SHP77 (cell line): Measurements from ENCODE around the gene SIGLEC9.
"Not testable (repeated sequence)": the region's sequence is repeated elsewhere in the genome, so short reads cannot be mapped to it uniquely, and the experiment has no call there.

Experiments
- DNase-seq, 2 experiments: peaks; one replicate each; lab custom pipeline; 2025; lab: John Stamatoyannopoulos, UW

Gene SIGLEC9

DNA sequence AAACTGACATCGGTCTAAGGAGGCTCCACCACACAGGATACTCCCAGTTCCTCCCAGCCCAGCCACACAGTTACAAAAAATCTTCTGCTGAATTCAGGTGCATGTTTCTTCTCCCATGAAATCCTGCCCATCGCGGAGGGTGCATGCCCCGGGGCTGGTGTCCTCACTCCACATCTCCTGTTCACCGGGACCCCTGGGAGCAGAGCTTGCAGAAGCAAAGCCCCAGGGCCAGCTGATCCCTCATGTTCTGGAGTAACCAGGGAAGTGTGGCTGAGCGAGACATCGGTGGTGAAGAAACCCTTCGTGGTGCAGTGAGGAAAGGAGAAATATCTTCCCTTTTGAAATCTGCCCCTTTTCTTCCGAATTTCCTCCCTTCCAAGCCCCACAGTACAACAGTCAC, 904 bp upstream of the SIGLEC9 start:
- no peak for DNase-seq

DNA sequence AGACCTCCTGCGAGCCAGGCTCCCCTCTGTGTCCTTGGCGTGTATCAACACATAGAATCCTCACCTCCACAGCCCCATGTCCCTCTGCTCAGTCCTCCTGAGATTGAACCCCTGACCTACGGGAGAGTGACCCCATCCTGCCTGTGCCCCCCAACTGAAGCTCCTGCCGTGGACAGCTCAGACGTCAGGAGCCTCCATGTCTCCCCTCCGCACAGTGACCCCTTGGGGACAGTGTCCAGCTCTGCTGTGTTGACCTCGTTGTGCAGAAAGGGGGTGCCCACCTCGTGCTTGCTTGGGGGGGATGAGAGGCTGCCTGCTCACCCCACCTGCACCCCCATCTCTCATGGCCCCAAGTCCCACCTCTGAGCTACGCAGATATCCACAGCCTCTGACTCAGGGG, 490 bp upstream of the SIGLEC9 start:
- DNase-seq, result no peak

DNA sequence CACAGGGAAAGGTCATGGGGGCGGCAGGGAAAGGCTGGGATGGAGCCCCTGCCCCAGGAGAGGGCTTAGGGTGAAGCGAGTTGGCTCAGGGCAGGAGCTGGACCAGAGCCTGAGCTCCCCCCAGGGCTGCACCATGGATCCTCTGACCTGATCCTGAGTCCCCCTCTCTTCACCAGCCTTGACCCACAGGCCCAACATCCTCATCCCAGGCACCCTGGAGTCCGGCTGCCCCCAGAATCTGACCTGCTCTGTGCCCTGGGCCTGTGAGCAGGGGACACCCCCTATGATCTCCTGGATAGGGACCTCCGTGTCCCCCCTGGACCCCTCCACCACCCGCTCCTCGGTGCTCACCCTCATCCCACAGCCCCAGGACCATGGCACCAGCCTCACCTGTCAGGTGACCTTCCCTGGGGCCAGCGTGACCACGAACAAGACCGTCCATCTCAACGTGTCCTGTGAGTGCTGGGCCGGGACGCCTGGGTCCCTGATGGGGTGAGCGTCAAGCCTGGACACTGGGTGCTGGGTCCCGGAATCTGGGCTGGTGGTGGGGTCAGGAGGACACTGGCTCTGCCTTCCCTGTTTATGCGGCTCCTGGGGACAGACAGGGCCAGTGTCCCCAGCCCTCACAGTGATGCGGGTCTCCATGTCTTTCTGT, 842 bp downstream of the SIGLEC9 start:
- DNase-seq, result no peak

DNA sequence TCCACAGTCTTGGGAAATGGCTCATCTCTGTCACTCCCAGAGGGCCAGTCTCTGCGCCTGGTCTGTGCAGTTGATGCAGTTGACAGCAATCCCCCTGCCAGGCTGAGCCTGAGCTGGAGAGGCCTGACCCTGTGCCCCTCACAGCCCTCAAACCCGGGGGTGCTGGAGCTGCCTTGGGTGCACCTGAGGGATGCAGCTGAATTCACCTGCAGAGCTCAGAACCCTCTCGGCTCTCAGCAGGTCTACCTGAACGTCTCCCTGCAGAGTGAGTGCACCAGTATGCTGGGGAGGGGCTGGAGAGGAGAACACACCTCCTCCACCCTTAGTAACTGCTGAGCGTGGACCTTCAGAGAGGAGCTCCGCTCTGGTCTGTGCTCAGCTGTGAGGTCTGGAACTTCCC, 2.3 kb downstream of the SIGLEC9 start:
- DNase-seq, result no peak

DNA sequence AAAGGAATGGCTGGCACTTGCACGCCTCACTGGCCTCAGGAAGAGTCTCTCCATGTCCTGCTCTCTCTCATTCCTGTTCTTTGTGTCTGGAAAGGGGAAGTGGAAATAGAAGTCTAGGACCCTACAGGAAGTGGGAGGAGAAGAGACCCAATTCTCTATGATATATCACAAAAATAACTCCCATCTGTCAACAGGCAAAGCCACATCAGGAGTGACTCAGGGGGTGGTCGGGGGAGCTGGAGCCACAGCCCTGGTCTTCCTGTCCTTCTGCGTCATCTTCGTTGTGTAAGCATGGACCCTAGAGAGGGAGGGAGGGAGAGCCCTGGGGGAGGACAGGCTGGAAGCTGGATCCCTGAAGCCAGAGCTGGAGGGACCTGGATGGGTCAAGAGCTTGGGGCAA, 3.0 kb downstream of the SIGLEC9 start:
- DNase-seq, result no peak

DNA sequence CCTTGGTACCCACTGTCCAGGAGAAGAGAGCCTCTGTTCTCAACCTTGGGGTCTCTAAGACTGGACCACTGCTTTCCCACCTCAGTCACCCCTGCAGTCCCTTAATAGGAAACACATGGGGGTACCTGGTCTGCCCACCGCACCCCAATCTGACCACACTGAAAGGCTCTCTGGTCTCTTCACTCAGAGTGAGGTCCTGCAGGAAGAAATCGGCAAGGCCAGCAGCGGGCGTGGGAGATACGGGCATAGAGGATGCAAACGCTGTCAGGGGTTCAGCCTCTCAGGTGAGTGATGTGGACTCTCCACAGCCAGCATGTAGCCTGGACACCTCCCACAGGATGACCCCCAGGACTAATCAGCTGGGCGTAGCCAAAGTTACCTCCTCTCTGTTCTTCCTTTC, 3.5 kb downstream of the SIGLEC9 start:
- DNase-seq, result no peak

DNA sequence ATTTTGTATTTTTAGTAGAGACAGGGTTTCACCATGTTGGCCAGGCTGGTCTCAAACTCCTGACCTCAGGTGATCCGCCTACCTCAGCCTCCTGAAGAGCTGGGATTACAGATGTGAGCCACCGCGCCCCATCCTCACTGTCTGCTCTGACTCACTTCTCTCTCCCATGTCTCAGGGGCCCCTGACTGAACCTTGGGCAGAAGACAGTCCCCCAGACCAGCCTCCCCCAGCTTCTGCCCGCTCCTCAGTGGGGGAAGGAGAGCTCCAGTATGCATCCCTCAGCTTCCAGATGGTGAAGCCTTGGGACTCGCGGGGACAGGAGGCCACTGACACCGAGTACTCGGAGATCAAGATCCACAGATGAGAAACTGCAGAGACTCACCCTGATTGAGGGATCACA, 5.0 kb downstream of the SIGLEC9 start:
- DNase-seq, result no peak

DNA sequence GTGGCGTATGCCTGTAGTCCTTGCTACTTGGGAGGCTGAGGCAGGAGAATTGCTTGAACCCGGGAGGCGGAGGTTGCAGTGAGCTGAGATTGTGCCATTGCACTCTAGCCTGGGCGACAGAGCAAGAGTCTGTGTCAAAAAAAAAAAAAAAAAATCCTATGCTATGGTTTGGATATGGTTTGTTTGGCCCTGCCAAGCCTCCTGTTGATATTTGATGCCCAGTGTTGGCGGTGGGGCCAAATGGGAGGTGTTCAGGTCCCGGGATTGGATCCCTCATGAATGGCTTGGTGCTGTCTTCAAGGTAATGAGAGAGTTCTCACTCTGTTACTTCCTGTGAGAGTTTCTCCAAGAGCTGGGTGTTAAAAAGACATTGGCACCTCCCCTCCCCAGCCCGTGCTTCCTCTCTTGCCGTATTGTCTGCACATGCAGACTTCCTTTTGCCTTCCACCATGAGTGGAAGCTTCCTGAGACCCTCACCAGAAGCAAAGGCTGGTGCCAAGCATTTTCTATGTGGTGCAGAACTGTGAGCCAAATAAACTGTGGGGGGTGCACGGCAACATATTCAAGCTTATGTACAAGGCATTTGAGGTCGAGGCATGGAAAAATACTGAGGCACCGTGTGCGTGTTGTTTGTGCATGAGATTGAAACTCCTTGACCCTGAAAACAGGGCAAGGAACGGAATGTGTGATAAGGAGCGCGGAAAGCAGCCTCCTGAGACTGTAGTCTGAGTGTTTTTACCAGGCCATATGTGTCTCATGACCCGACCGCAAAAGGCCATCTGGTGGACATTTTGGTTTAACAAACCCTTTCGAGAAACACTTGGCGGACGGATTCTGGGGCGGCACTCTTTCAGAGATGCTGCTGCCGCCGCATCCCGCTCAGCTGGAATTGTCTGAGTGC, 7.3 kb downstream of the SIGLEC9 start:
- no peak for DNase-seq

DNA sequence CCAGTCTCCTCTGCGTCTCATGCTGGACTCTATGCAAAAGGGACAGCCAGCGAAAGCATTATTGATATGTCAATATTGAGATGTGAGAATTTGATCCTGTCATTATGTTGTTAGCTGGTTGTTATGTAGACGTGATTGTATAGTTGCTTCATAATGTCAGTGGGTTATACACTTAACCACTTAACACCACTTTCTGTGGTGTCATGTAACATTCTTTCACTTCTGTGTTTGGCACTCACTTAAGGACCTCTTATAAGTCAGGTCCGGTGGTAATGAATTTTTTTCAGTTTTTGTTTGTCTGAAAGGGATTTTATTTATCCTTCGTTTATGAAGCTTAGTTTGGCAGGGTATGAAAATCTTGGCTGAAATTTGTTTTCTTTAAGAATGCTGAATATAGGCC, 10.3 kb downstream of the SIGLEC9 start:
- no peak for DNase-seq

DNA sequence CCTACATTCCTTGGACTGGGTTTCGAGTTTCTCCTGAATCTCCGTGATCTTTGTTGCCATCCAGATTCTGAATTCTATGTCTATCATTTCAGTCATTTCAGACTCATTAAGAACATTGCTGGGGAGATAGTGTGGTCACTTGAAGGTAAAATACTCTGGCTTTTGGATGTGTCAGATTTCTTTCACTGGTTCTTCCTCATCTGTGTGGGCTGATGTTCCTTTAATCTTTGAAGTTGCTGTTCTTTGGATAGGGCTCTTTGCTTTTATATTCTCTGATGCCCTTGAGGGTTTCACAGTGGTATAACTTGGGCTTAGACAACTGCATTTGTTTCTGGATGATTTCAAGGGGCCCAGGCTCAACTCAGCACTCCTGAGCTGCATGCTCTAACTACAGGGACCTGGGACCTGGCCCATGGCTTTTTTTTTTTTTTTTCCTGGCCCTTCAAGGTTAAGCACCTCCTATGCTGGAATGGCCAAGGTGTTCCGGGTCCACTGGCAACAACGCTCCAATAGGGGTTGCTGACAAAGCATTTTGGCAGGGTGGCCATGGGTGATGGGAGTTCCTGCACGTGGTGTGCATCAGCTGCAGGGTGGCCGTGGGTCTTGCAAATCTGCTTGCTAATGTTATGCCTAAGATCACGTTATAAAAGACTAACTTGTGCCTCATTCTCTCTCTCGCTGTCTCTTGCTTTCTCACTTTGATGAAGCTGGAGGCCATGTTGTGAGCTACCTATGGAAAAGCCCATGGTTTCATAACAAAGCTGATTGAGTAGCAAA, 11.5 kb downstream of the SIGLEC9 start:
- DNase-seq, result no peak

DNA sequence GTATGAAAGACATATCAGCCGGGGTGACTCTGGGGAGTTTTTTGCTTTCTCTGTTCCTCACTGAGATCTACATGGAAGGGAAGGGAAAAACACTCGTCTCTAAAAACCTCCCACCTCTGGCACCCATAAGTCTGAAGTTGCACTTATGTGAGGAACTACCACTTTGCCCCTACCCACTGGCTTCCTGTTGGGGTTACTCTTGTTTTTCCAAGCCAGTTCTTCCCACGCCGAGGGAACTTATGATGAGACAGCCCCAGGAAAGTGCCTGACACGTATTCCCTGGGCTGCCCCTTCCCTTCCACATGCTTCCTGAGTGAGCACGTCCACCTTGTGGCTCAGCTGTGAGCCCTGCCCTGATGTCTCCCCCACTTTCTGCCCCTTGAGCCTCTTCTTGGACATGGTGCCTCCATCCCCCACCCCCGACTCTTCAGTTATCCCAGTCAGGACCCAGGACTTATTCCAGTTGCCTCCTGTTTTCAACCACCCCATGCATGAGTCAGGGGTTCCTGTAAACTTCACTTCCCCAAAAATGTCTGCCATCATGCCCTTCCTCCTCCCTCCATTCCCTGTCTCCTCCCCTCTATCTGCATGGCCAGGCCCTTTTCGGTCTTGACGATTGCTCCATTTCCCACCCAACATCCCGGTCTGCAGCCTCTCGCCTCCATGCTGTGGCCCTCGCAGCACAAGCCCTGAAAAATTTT, 12.3 kb downstream of the SIGLEC9 start:
- no peak for DNase-seq

DNA sequence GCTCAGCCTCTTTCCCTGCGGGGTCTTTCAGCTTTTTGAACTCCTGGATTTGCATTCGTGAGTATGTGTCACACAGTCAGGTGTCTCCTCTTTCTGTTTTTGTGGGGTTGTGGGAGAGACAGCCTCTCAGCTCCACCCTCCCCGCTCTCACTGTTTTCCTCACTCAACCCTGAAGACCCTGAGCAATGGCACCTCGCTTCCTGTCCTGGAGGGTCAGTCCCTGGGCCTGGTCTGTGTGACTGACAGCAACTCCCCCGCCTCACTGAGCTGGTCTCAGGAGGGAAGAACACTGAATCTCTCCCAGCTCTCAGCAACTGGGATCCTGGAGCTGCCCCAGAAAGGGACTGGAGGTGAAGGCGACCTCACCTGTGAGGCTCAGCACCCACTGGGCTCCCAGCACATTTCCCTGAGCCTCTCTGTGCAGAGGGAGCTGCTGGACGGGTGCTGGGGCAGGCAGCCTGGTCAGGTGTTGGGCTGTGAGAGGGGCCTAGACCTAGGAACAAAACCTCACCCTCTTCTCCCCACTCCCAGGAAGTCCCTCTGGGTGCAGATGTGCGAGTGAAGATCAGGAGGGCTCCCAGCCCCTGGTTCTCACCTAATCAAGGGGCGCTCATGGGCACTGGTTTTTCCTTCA, 13.2 kb downstream of the SIGLEC9 start:
- DNase-seq, result no peak

DNA sequence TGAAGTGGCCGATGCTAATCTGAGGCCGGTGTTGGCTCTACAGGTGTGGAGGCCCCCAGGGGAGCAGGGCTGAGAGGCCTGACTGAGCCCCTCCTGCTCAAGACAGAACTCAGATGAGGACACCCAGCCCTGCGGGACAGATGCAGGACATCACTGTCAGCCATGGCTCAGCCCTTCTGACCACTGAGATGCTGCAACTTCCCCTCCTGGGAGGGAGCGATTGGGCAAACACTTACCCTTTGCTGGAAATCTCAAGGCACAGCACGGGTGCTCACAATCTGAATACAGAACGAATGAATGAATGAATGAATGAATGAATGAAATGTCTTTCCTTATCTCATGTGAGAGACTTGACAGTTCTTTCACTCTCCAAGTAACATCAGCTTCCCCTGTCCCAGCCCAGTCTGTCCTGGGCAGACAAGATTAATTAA, 13.9 kb downstream of the SIGLEC9 start:
- DNase-seq, result no peak

DNA sequence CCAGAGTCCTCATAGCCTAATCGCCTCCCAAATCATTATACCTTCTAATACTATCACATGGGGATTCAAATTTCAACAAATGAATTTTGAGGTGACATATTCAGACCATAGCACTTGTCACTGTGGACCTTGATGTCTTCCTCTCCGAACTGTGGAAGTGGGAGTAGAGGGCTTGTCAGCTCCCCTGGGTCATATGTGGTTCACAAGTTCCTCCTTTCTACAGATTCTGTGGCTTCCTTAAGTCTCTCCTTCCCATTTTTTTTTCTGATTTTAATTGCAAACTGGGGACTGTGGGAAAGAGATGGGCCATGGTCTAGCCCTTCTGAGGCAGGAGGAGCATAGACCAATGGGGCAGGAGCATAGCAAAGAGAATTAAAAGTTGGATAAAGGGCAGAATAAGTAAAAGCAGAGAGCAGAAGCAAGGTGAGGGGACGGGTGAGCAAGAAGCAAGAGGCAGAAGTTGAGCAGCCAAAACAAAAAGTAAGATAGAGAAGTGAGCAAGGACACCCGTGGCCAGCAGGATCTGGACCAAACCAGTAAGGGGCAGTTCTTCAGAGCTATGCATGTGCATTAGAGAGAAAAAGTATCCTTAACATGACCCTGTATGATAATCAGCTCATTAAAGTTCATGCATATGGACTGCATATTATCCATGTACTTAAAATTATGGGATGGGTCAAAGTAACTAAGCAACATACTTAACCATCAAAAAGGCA, 14.8 kb downstream of the SIGLEC9 start:
- DNase-seq, result no peak

DNA sequence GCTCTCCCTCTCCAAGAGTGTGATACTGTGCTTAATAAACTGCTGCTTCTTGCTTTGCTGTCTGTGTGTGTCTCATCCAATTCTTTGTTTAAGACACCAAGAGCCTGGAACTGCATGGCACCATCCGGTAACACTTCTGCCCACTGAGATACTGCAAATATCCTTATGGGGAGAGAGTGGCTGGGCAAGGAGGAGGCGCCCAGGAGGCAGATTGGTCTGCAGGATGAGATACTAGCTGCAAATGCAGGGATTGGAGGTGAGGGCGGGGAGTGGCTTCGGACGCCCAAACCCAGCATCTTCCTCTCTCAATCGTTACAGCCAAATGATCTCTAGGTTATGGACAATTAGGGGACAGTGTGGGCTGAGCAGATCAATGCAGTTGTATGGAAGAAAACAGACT, 15.7 kb downstream of the SIGLEC9 start:
- DNase-seq, result no peak

DNA sequence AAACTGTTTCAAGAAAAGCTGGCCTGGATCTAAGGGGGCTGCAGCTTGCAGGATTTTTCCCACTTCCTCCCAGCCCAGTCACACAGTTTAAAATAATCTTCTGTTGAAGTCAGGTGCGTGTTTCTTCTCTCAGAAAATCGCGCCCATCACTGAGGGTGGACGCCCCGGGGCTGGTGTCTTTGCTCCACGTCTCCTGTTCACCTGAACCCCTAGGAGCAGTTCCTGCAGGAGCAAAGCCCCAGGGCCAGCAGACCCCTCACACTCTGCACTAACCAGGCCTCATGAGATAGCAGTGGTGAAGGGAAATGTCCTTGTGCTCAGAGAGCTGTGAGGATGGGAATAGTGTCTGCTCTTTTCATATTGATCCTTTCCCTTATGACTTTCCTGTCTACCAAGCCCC, 16.5 kb downstream of the SIGLEC9 start:
- no peak for DNase-seq

DNA sequence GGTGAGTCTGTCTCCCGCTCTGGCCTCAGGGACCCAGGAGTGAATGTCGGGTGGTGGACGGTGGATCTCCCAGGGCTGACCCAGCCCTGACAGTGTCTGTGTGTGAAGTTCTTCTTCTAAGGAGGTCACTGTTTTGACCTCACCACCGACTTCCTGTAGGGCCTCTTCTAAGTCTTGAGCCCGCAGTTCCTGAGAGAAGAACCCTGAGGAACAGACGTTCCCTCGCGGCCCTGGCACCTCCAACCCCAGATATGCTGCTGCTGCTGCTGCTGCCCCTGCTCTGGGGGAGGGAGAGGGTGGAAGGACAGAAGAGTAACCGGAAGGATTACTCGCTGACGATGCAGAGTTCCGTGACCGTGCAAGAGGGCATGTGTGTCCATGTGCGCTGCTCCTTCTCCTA, 17.4 kb downstream of the SIGLEC9 start, which contains the start of gene SIGLEC7:
Gene SIGLEC7, plus strand, starts transcription at position 183 of the 400 bp plus-strand sequence. Its CDS starts 69 bp downstream, at position 252.
- no peak for DNase-seq

DNA sequence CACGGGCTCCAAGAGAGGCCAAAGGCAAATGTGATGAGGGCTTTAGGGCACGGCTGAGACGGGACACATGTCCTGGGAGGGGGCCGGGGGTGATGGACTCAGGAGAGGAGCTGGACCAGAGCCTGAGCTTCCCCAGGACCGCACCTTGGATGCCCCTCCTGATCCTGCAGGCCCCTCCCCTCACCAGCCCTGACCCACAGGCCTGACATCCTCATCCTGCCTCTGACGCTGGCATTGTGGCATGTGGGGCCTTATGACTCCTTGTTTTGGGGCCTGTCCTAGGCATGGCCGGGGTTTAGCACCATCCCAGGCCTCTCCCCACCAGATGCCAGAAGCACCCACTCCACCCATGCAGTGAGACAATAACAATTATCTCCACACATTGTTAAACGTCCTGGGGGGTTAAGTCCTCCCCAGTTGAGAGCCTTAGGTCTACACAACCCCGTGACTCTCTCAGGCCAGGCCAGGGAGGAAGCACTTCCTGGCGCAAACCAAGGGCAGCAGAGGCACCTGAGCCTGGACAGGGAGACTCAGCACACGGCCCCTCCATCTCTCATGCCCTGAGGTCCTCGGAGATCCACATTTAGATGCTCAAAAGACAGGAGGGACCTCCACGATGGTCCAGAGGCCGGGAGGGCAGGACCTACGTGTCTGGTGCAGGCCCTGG, 18.2 kb downstream of the SIGLEC9 start:
- not testable (repeated sequence) for DNase-seq

DNA sequence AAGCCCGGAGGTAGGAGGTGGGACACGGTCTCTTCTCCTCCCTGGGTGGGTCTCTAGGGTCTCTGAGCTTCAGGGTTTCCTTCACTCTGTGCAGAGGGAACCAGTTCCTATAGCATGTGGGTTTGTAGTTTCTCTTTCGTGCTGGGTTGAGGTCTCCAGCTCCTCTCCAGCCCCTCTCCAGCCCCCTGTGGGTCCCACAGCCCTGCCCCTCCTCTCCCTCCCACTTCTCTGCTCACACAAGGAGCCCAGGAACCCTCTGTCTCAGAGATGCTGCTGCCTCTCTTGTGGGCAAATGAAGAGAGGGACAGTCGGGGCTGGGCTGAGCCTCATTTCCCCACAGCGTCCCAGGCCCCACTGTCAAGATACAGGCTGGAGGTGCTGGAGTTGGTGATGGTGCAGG, 18.8 kb downstream of the SIGLEC9 start:
- DNase-seq, result no peak

DNA sequence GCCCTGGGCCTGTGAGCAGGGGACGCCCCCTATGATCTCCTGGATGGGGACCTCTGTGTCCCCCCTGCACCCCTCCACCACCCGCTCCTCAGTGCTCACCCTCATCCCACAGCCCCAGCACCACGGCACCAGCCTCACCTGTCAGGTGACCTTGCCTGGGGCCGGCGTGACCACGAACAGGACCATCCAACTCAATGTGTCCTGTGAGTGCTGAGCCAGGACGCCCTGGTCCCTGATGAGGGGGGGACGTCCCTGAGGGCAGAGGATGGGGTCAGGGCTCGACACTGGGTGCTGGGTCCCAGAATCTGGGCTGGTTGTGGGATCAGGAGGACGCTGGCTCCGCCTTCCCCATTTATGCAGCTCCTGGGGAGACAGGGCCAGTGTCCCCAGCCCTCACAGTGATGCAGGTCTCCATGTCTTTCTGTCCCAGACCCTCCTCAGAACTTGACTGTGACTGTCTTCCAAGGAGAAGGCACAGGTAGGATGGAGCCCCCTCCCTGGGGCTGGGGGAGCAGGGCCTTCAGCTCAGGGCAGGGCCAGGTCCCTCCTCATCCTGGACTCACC, 19.9 kb downstream of the SIGLEC9 start:
- DNase-seq, result no peak
